ENCODE data around the gene CLINT1. TPM values are rescaled to one million over a fixed set of nuclear protein-coding genes. Genes with fewer than 3 reads are reported as not detected.

Gene CLINT1
- total RNA-seq = 168 and 201 TPM in 2 replicates

DNA sequence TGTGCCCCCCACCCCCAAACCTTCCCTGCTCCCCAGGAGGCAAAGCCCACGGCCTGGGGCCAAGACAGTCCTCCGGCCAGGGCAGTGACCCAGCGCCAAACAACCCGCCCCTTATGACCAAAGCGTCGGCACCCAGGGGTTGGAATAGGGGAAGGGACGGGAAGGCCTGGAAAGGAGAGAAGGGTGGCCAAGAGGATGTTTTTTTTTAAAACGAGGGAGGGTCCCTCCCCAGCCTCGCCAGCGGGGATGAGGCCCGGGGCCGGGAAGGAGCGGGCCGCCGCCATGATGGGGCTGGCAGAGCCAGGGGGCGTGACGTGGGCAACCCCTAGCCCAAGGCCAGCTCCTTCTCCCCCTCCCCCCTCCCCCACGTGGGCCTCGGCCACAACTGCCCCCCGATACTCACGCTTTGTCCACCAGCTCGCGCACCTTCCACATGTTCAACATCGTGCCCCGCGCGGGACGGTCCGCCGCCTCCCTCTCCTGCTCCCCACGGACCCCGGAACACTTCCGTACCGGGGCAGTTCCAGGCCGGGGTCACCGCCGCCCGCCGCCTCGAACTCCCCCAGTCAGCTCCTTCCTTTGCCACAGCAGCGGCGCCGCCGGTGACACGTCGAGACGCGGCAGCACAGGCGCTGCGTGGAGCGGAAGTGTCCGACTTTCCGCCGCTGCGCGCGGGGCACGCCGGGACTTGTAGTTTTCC lies at the start of gene CLINT1:
CLINT1 (minus strand) TSS at position 619 of the 700 bp plus-strand sequence; CDS start at position 444, 175 bp downstream.

DNA sequence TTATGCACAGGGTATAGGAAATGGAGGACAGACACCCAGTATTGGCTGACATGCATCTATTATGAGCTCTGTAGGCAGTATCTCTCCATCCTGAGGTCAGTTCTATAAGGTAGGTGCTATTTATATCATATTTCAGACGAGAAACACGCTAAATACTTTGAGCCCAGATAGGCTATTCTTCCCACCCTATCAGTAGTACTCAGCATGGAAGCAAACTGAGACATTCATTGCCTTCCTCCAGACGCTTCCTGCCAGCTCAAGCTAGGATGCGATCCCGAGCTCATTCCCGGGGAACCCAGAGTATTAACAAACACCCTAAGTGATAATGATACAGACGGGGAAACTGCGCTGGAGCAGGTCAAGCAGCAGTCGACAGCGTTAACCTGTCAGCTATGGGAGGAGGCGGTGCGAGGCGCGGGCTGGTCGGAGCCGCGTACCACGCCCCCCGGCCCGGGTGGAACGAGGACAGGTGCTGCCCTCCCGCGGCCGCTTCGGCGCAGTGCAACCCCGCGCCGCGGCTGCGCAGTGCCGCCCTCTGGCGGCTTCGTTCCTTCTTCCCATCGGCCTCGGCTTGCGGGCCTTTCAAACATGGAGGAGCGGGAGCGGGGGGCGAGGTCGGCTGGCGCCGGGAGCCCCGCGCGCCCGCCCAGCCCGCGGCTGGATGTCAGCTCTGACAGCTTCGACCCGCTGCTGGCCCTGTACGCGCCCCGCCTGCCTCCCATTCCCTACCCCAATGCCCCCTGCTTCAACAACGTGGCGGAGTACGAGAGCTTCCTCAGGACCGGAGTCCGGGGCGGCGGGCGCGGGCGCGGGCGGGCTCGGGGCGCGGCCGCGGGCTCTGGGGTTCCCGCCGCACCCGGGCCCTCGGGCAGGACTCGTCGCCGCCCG lies 115.5 kb downstream of the CLINT1 start, which contains the start of gene LSM11:
LSM11 (plus strand) TSS at position 550 of the 888 bp plus-strand sequence; CDS start at position 589, 39 bp downstream.

Other genes starting within 250 kb of the CLINT1 start
- gene SOX30, start 206.7 kb downstream of the CLINT1 start, total RNA-seq = 0.24 TPM in 1 of 2 replicates, not detected in the other
- not detected in 2 replicates for gene C5orf52, start 187.6 kb downstream of the CLINT1 start, total RNA-seq
- gene THG1L, start 127.7 kb downstream of the CLINT1 start, total RNA-seq = 14.7 and 34.7 TPM in 2 replicates
- gene LSM11, start 115.4 kb downstream of the CLINT1 start, total RNA-seq = 3.6 and 4.1 TPM in 2 replicates

All from tracheal epithelial cell (primary cell).